GM18951 (cell line): ENCODE measurements around the gene SRP14.
"Not testable (repeated sequence)": the region's sequence is repeated elsewhere in the genome, so short reads cannot be mapped to it uniquely, and the experiment has no call there.

Source experiments
- POLR2A ChIP-seq: IDR thresholded peaks from 4 replicates; pipeline ENCODE4 v1.6.1; 2011; ENCODE audit warnings: mild to moderate bottlenecking; ENCODE audit not compliant: insufficient read length, insufficient read depth; ENCODE audit errors: extremely low read depth
- in situ Hi-C: fragments of 300-500 bp; cut with MboI; formaldehyde crosslinking; loops from one replicate; pipeline ENCODE4 v1.12.0; 2022; ENCODE audit warnings: low sequenced_read_pairs, mixed read lengths, inconsistent platforms; ENCODE audit not compliant: unreplicated experiment

SRP14 gene

DNA sequence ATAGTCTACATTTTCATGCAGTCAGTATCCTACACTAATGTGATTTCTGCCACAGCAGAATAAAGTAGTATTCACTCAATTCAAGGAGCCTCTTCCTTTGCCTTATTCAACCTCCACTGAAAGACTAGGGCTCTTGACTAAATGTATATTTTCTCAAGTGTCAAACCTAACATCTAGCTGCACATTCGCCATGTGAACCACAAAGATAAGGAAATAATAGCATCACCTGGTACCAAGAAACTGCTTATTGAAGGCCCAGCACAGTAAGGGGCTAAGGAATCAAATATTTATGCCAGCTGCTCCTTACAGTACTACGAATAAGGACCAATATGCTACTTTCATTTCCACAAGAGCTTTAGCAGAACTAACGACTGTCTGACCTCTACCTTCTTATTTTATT lies 1.3 kb downstream of the SRP14 start:
- TF ChIP-seq POLR2A: no peak
- in situ Hi-C loops: no loop called here

DNA sequence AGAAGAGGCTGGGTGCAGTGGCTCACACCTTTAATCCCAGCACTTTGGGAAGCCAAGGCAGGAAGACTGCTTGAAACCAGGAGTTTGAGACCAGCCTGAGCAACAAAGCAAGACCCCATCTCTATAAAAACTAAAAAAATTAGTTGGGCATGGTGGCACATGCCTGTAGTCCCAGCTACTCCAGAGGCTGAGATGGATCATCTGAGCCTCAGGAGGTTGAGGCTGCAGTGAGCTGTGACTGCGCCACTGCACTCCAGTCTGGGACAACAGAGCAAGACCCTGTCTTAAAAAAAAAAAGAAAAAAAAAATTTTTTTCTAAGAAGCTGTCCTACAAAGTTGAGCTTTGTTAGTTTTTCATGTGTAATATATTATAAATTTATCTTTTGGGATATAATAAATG lies 3.8 kb downstream of the SRP14 start:
- in situ Hi-C loops: not testable (repeated sequence)

DNA sequence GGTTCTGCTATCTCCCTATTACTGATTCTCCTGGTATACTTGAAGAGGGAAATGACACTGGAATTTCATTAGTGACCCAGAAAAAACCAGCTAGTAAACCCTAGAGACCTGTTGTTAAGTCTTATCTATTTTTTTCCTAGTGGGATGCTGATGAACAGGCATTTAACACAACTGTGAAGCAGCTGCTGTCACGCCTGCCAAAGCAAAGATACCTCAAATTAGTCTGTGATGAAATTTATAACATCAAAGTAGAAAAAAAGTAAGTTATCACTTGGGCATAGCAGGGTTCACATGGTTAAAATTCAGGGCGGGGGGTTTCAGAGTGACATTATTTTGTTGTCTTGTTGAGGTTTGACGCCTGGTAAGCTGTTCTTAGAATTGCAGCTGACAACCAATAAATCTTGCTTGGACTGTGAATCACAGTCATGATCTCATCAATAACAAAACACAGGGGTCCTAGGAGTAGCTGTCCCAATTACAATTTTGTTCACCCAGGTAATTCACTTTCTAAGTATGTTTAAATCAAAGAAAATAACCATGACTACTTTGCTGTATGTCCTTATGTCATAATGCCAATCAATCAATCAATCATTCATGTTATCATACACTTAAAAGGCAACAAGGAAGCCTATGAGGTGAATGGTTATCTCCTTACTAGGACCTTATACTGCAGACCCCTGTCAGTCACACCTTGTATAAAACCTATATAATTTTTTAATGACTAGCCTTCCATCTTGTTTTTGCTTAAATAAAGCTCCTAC lies 4.6 kb downstream of the SRP14 start:
- no peak for TF ChIP-seq POLR2A
- in situ Hi-C loops: no loop called here

DNA sequence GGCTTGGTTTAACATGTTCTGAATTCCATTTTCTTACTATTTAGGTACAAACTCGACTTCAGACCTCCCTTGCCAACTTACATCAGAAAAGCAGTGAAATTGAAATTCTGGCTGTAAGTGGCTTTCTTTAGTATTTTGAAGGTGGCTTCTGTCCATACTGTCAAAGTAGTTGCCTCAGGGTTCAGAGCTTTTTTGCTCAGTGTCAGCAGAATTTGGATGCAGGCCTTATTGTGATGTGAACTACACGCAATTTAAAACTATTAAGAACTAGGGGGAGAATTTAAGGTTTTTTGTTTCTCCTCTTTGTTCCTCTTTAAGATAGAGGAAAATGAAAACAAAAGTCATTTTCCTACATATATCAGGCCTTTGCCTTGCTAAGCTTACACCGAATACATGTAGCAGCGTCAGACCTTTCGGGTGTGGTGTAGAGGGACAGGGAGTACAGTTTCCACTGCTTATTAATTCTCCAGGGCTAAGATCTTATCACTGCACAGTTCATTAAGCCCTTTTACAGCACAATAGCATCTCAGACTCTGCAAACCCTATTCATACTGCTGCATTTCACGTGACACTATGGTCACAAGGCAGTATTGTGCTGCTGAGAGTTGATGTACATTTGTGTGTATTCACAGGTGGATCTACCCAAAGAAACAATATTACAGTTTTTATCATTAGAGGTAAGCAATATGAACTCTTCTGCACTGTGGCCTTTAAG lies 6.7 kb downstream of the SRP14 start:
- in situ Hi-C loops: no loop called here
- TF ChIP-seq POLR2A: no peak

DNA sequence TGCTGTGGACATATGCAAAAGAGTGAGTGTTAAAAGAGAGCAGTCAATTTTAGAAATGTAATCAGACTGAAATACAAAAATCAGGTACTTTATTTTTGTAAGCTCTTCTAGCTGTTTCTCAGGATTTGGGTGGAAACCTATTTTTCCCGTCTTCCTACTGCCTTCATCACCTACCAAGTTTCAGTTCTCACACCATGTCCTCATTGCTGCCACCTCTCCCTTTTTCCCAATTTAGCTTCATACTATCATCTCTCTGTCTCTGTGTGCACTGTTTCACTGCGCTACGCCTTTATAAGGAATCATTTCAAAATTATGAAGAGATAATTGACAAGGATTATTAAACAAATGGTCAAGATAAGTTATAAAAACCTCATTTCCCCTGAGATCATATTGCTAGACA lies 7.7 kb downstream of the SRP14 start:
- no peak for TF ChIP-seq POLR2A

GRCh38 chr15:40029979-40030893 lies 8.7 kb downstream of the SRP14 start:
- TF ChIP-seq POLR2A: no peak
- in situ Hi-C loops: no loop called here

More for the DNA sequence above, 7.7 kb downstream of the SRP14 start:
- in situ Hi-C loops: no loop called here

DNA sequence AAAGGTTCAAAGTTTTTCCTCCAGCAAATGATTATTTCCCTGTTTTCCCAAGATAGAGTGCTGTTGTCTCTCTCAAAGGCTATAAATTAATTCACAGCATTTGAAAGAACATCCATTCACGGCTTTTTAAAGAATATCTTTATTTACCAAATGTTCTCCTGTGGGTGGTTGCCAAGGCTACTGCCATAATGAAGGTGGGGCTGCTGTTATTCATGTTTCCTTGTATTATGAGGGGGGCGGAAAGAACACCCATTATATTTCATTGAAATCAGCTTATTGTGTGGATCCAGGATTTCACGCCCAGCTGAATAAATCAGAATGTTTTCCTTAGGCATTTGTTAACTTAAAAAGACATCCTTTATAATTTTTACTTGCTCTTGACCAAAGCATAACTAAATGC lies 10.1 kb downstream of the SRP14 start:
- in situ Hi-C loops: no loop called here

GRCh38 chr15:40028193-40028592 lies 10.8 kb downstream of the SRP14 start:
- no peak for TF ChIP-seq POLR2A
- in situ Hi-C loops: no loop called here

More for the DNA sequence above, 10.1 kb downstream of the SRP14 start:
- no peak for TF ChIP-seq POLR2A

- in situ Hi-C loops: loop anchor here (25.0 kb wide), 1 partner anchor 229 kb away; the partner anchor contains the start of gene FSIP1
- TF ChIP-seq POLR2A: no peak
Observed at GRCh38 chr15:40016224-40016865, 22.6 kb downstream of the SRP14 start.

DNA sequence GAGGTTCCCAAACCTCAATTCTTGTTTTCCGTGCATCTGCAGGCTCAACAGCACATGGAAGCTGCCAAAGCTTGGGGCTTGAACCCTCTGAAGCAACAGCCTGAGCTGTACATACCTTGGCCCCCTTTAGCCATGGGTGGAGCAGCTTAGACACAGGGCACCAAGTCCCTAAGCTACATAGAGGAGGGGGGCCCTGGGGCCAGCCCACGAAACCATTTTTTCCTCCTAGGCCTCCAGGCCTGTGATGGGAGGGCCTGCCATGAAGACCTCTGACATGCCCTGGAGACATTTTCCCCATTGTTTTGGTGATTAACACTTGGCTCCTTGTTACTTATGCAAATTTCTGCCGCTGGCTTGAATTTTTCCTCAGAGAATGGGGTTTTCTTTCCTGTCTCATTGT lies 24.6 kb downstream of the SRP14 start:
- in situ Hi-C loops: loop anchor here (25.0 kb wide), 1 partner anchor 227 kb away; the partner anchor contains the start of gene FSIP1
- no peak for TF ChIP-seq POLR2A

DNA sequence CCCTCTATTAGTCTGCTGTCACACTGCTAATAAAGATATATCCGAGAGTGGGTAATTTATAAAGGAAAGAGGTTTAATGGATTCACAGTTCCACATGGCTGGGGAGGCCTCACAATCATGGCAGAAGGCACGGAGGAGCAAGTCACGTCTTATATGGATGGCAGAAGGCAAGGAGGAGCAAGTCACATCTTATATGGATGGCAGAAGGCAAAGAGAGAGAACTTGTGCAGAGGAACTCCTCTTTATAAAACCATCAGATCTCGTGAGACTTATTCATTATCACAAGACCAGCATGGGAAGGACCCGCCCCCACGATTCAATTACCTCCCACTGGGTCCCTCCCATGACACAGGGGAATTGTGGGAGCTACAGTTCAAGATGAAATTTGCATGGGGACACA lies 25.6 kb downstream of the SRP14 start:
- in situ Hi-C loops: loop anchor here (25.0 kb wide), 1 partner anchor 226 kb away; the partner anchor contains the start of gene FSIP1

- in situ Hi-C loops: loop anchor here (25.0 kb wide), 1 partner anchor 224 kb away; the partner anchor contains the start of gene FSIP1
Observed at GRCh38 chr15:40011303-40011702, 27.7 kb downstream of the SRP14 start.

More at GRCh38 chr15:40011303-40011702, 27.7 kb downstream of the SRP14 start:
- TF ChIP-seq POLR2A: no peak
